Activated naive CD8-positive, alpha-beta T cell treated with anti-CD3 and anti-CD28 coated beads, Interleukin-2, amount 50 U/mL, for 24 hours (primary cell): ENCODE measurements around the gene LRRN2.
A peak's percentile ranks its signal among the peaks of the same experiment; 100 is the strongest.
"Not testable (repeated sequence)": the region's sequence is repeated elsewhere in the genome, so short reads cannot be mapped to it uniquely, and the experiment has no call there.

Source experiments
- ATAC-seq: fragments of 150-1000 bp; cut with Tn5 transposase; one replicate; pipeline ENCODE4 v1.10.0; 2021
- DNase-seq: peaks from one replicate; pipeline ENCODE4 v3.0.0; 2021
- H3K27ac Mint-ChIP-seq: one replicate; pipeline ENCODE4 v1.8.0; 2021; ENCODE audit warnings: mild to moderate bottlenecking, mixed read lengths
- H3K27me3 Mint-ChIP-seq: one replicate; pipeline ENCODE4 v1.8.0; 2021; ENCODE audit warnings: mixed read lengths
- H3K36me3 Mint-ChIP-seq: one replicate; pipeline ENCODE4 v1.8.0; 2021; ENCODE audit warnings: low read depth, mixed read lengths
- H3K4me1 Mint-ChIP-seq: one replicate; pipeline ENCODE4 v1.8.0; 2021; ENCODE audit warnings: mixed read lengths
- H3K4me3 Mint-ChIP-seq: one replicate; pipeline ENCODE4 v1.8.0; 2021; ENCODE audit warnings: mild to moderate bottlenecking, moderate library complexity, mixed read lengths
- H3K9me3 Mint-ChIP-seq: one replicate; pipeline ENCODE4 v1.8.0; 2021; ENCODE audit warnings: mixed read lengths

LRRN2 gene

GRCh38 chr1:204647805-204648153 is 37.8 kb downstream of the LRRN2 start:
- H3K4me3 Mint-ChIP-seq: no peak overlapping the region
- peaks cover 4% of the 10 kb centered on the region for H3K27me3 Mint-ChIP-seq
- ATAC-seq: no peak
- no peak for DNase-seq
- H3K36me3 Mint-ChIP-seq: no peaks in the 10 kb centered on the region
- no peaks in the 10 kb centered on the region for H3K9me3 Mint-ChIP-seq
- peaks cover 6% of the 10 kb centered on the region for H3K4me1 Mint-ChIP-seq
- no peak overlapping the region for H3K27ac Mint-ChIP-seq

GRCh38 chr1:204647114-204647804 is 38.3 kb downstream of the LRRN2 start:
- DNase-seq: peak; percentile 9
- no peak overlapping the region for H3K4me3 Mint-ChIP-seq
- H3K9me3 Mint-ChIP-seq: no peaks in the 10 kb centered on the region
- peaks cover 6% of the 10 kb centered on the region for H3K4me1 Mint-ChIP-seq
- H3K27me3 Mint-ChIP-seq: peaks cover under 1% of the 10 kb centered on the region
- peak overlapping the region; percentile 12 for H3K27ac Mint-ChIP-seq
- ATAC-seq: no peak
- no peaks in the 10 kb centered on the region for H3K36me3 Mint-ChIP-seq

- ATAC-seq (no peak), DNase-seq (no peak)
- H3K36me3 Mint-ChIP-seq: no peaks in the 10 kb centered on the region
- H3K27me3 Mint-ChIP-seq: no peaks in the 10 kb centered on the region
- H3K9me3 Mint-ChIP-seq: no peaks in the 10 kb centered on the region
- peaks cover 6% of the 10 kb centered on the region for H3K4me1 Mint-ChIP-seq
- no peak overlapping the region for H3K4me3 Mint-ChIP-seq
- H3K27ac Mint-ChIP-seq: no peak overlapping the region
Measured at GRCh38 chr1:204645666-204646065, 39.9 kb downstream of the LRRN2 start.

- no peak overlapping the region for H3K27ac Mint-ChIP-seq
- ATAC-seq: no peak
- DNase-seq: no peak
- no peaks in the 10 kb centered on the region for H3K27me3 Mint-ChIP-seq
- no peak overlapping the region for H3K4me3 Mint-ChIP-seq
- no peaks in the 10 kb centered on the region for H3K9me3 Mint-ChIP-seq
- no peaks in the 10 kb centered on the region for H3K36me3 Mint-ChIP-seq
- H3K4me1 Mint-ChIP-seq: peaks cover 6% of the 10 kb centered on the region
Measured at GRCh38 chr1:204645251-204645650, 40.3 kb downstream of the LRRN2 start.

- H3K27me3 Mint-ChIP-seq: no peaks in the 10 kb centered on the region
- ATAC-seq: no peak
Measured at GRCh38 chr1:204643503-204643902, 42.0 kb downstream of the LRRN2 start.

GRCh38 chr1:204641936-204642335 is 43.6 kb downstream of the LRRN2 start:
- ATAC-seq: no peak
- H3K4me3 Mint-ChIP-seq: no peak overlapping the region
- no peaks in the 10 kb centered on the region for H3K36me3 Mint-ChIP-seq
- no peak overlapping the region for H3K27ac Mint-ChIP-seq
- no peaks in the 10 kb centered on the region for H3K9me3 Mint-ChIP-seq
- H3K4me1 Mint-ChIP-seq: peaks cover under 1% of the 10 kb centered on the region
- no peaks in the 10 kb centered on the region for H3K27me3 Mint-ChIP-seq
- DNase-seq: no peak

More at GRCh38 chr1:204643503-204643902, 42.0 kb downstream of the LRRN2 start:
- no peak overlapping the region for H3K27ac Mint-ChIP-seq
- H3K36me3 Mint-ChIP-seq: no peaks in the 10 kb centered on the region
- no peak overlapping the region for H3K4me3 Mint-ChIP-seq
- H3K4me1 Mint-ChIP-seq: peaks cover 6% of the 10 kb centered on the region
- no peak for DNase-seq
- H3K9me3 Mint-ChIP-seq: no peaks in the 10 kb centered on the region

- no peaks in the 10 kb centered on the region for H3K4me1 Mint-ChIP-seq
- H3K4me3 Mint-ChIP-seq: no peak overlapping the region
- DNase-seq (no peak), ATAC-seq (no peak)
- H3K36me3 Mint-ChIP-seq: no peaks in the 10 kb centered on the region
- H3K27ac Mint-ChIP-seq: no peak overlapping the region
- no peaks in the 10 kb centered on the region for H3K9me3 Mint-ChIP-seq
- no peaks in the 10 kb centered on the region for H3K27me3 Mint-ChIP-seq
Measured at GRCh38 chr1:204641455-204641854, 44.1 kb downstream of the LRRN2 start.

GRCh38 chr1:204640578-204640977 is 45.0 kb downstream of the LRRN2 start:
- Mint-ChIP-seq H3K36me3 (no peaks in the 10 kb centered on the region), H3K4me1 (no peaks in the 10 kb centered on the region), H3K27ac (no peak overlapping the region), H3K4me3 (no peak overlapping the region), H3K9me3 (no peaks in the 10 kb centered on the region), H3K27me3 (no peaks in the 10 kb centered on the region)
- ATAC-seq: no peak
- DNase-seq: no peak

GRCh38 chr1:204634260-204634910 is 51.2 kb downstream of the LRRN2 start:
- no peak for ATAC-seq
- Mint-ChIP-seq H3K9me3 (no peaks in the 10 kb centered on the region), H3K27me3 (peaks cover 10% of the 10 kb centered on the region), H3K4me3 (no peak overlapping the region), H3K36me3 (no peaks in the 10 kb centered on the region), H3K27ac (no peak overlapping the region), H3K4me1 (no peaks in the 10 kb centered on the region)
- no peak for DNase-seq

GRCh38 chr1:204633665-204634064 is 51.9 kb downstream of the LRRN2 start:
- Mint-ChIP-seq H3K4me1 (no peaks in the 10 kb centered on the region), H3K27me3 (peaks cover 10% of the 10 kb centered on the region), H3K27ac (no peak overlapping the region), H3K4me3 (no peak overlapping the region), H3K36me3 (no peaks in the 10 kb centered on the region), H3K9me3 (no peaks in the 10 kb centered on the region)
- no peak for DNase-seq
- no peak for ATAC-seq

- no peaks in the 10 kb centered on the region for H3K4me1 Mint-ChIP-seq
- no peak overlapping the region for H3K27ac Mint-ChIP-seq
- ATAC-seq: no peak
Measured at GRCh38 chr1:204630132-204630905, 55.2 kb downstream of the LRRN2 start.

GRCh38 chr1:204629459-204629858 is 56.1 kb downstream of the LRRN2 start:
- H3K9me3 Mint-ChIP-seq, DNase-seq, H3K4me3 Mint-ChIP-seq, H3K36me3 Mint-ChIP-seq, ATAC-seq, H3K4me1 Mint-ChIP-seq, H3K27ac Mint-ChIP-seq: not testable (repeated sequence)
- peaks cover 10% of the 10 kb centered on the region for H3K27me3 Mint-ChIP-seq

More at GRCh38 chr1:204630132-204630905, 55.2 kb downstream of the LRRN2 start:
- no peaks in the 10 kb centered on the region for H3K9me3 Mint-ChIP-seq
- peaks cover 10% of the 10 kb centered on the region for H3K27me3 Mint-ChIP-seq
- no peaks in the 10 kb centered on the region for H3K36me3 Mint-ChIP-seq
- H3K4me3 Mint-ChIP-seq: no peak overlapping the region
- DNase-seq: no peak

- ATAC-seq (no peak), DNase-seq (no peak)
- Mint-ChIP-seq H3K27me3 (peaks cover 10% of the 10 kb centered on the region), H3K27ac (no peak overlapping the region), H3K4me3 (no peak overlapping the region), H3K9me3 (no peaks in the 10 kb centered on the region), H3K4me1 (no peaks in the 10 kb centered on the region), H3K36me3 (no peaks in the 10 kb centered on the region)
Measured at GRCh38 chr1:204628868-204629267, 56.7 kb downstream of the LRRN2 start.

- Mint-ChIP-seq H3K4me1 (no peaks in the 10 kb centered on the region), H3K27ac (no peak overlapping the region), H3K9me3 (no peaks in the 10 kb centered on the region), H3K27me3 (peaks cover 10% of the 10 kb centered on the region), H3K4me3 (no peak overlapping the region), H3K36me3 (no peaks in the 10 kb centered on the region)
- no peak for DNase-seq
- ATAC-seq: no peak
Measured at GRCh38 chr1:204627436-204627835, 58.1 kb downstream of the LRRN2 start.

GRCh38 chr1:204626381-204626780 is 59.2 kb downstream of the LRRN2 start:
- ATAC-seq: no peak
- Mint-ChIP-seq H3K9me3 (no peaks in the 10 kb centered on the region), H3K27me3 (peaks cover 6% of the 10 kb centered on the region), H3K4me3 (no peak overlapping the region), H3K36me3 (no peaks in the 10 kb centered on the region), H3K4me1 (no peaks in the 10 kb centered on the region), H3K27ac (no peak overlapping the region)
- DNase-seq: no peak
